ENCODE measurements around the gene CTXND1. TPM values are rescaled to one million over a fixed set of nuclear protein-coding genes. Genes with fewer than 3 reads are reported as not detected.

Gene CTXND1
- total and polyA plus RNA-seq, 2 of the 8 experiments (the other 6 are each of a cell fraction or from before 2014, with no cell fraction given): 0.03 TPM; not detected in 1

DNA sequence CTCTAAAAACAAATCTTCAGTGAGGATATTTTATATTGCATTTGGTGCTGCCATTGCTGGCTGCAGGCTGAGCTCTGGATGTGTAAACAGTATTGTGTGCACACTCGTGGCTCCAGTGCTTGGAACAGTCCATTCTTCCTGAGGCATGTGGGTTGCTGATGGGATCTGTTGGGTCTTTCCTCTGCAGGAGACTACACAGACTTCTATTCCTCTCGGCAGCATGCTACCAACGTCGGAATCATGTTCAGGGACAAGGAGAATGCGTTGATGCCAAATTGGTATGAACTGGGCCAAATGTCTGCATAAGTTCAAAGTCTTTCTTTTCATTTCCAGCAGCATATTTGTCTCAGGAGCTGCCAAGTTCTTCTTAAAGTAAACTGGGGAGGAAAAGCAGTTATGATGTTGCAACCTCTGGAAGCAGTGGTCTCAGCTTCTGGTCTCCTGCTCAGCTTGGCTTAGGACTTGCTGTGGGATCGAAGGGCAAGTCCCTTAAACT is 89.9 kb downstream of the CTXND1 start:
- H3K79me1 ChIP-seq (ENCODE audit: low read depth, low read length): no peaks in the 10 kb centered on the region
- H3K18ac ChIP-seq (ENCODE audit: extremely low read depth, low read length): no peak overlapping the region
- H2AK5ac ChIP-seq (ENCODE audit: low read depth, low read length): no peak overlapping the region
- peaks cover 2 to 11% (median 4%) of the 10 kb centered on the region in 4 experiments; a peak in 4 of 8 replicates for H3K36me3 ChIP-seq (ENCODE audit: control insufficient read depth in 2 of 4, insufficient read depth in 4 of 4, low read length in 3 of 4)
- H3K23me2 ChIP-seq (ENCODE audit: low read depth, low read length): no peaks in the 10 kb centered on the region
- no peak overlapping the region for H4K5ac ChIP-seq (ENCODE audit: insufficient read length, low read depth, low read length)
- no peak overlapping the region for H3K4me3 ChIP-seq (ENCODE audit: extremely low read depth in 1 of 4, insufficient read depth in 2 of 4, low read depth in 3 of 4, low read length in 4 of 4)
- ChIA-PET POLR2A (ENCODE audit: partially characterized antibody) (no interaction called here), CTCF (ENCODE audit: partially characterized antibody) (interaction anchor here (1.3 kb wide), 1 partner anchor 15 kb away, joined by 6 read pairs; no protein-coding TSS in a partner anchor)
- 88% methylated on average over 6 of the region's 6 CpGs; no CpG with 5 or more reads in 1 of the 2 experiments for WGBS, 2 experiments (ENCODE audit: extremely low coverage in 1 of 2, insufficient coverage in 1 of 2, insufficient read length in 1 of 2, insufficient replicate concordance in 2 of 2, low coverage in 1 of 2, low lambda C conversion rate in 2 of 2, missing lambda C conversion rate in 1 of 2)
- H3K4me2 ChIP-seq (ENCODE audit: insufficient read depth in 1 of 2, low read depth in 2 of 2, low read length in 2 of 2): no peak overlapping the region
- no peak overlapping the region for H2BK12ac ChIP-seq (ENCODE audit: low read depth, low read length)
- no peak overlapping the region; a peak in 1 of 7 replicates for H3K9ac ChIP-seq (replicated peaks in 1 of 4; ENCODE audit: extremely low read depth in 1 of 4, low read depth in 3 of 4, low read length in 3 of 4)
- H2BK15ac ChIP-seq (ENCODE audit: low read length): no peak overlapping the region
- no peak for TF ChIP-seq SRF (IDR thresholded peaks at IDR 0.05; ENCODE audit: low read depth, low read length)
- no peak for TF ChIP-seq GTF2F1 (IDR thresholded peaks at IDR 0.05; ENCODE audit: borderline replicate concordance, low read depth, low read length)
- TF ChIP-seq SP2 (IDR thresholded peaks at IDR 0.05; ENCODE audit: low read length): no peak
- no peak for TF ChIP-seq EP300 (IDR thresholded peaks at IDR 0.05; ENCODE audit: borderline replicate concordance in 1 of 2, low read depth in 2 of 2, low read length in 2 of 2)
- TF ChIP-seq SAP30 (IDR thresholded peaks at IDR 0.05; ENCODE audit: insufficient read depth, insufficient replicate concordance, low read length): no peak
- TF ChIP-seq BACH1 (IDR thresholded peaks at IDR 0.05; ENCODE audit: low read length): no peak
- TF ChIP-seq CHD1 (IDR thresholded peaks at IDR 0.05; ENCODE audit: low read depth, low read length): no peak
- no peak for TF ChIP-seq PHF8 (conservative IDR thresholded peaks at IDR 0.05; ENCODE audit: low read depth, low read length)
- no peak for TF ChIP-seq TAF1 (IDR thresholded peaks at IDR 0.05; ENCODE audit: low read depth, low read length)
- no peak for TF ChIP-seq TCF12 (IDR thresholded peaks at IDR 0.05; ENCODE audit: low read depth, low read length)
- TF ChIP-seq RAD21 (IDR thresholded peaks at IDR 0.05 in 1 of 2, conservative IDR thresholded peaks at IDR 0.05 in 1 of 2; ENCODE audit: low read depth in 2 of 2, low read length in 2 of 2): no peak
- TF ChIP-seq SIRT6 (IDR thresholded peaks at IDR 0.05; ENCODE audit: low read length): no peak
- no peak overlapping the region for H3K4ac ChIP-seq (replicated peaks; ENCODE audit: insufficient read length, low read depth, low read length)
- no peak overlapping the region for H2BK120ac ChIP-seq (replicated peaks; ENCODE audit: low read depth, low read length)
- H3K27ac ChIP-seq (ENCODE audit: low read depth, low read length): no peak overlapping the region
- H4K8ac ChIP-seq (ENCODE audit: extremely low read depth, insufficient read depth, low read length): no peak overlapping the region
- no peaks in the 10 kb centered on the region; a peak in 2 of 7 replicates for H3K4me1 ChIP-seq (replicated peaks in 1 of 4; ENCODE audit: control insufficient read depth in 3 of 4, insufficient read depth in 4 of 4, low read length in 3 of 4)
- no peak overlapping the region for H3K14ac ChIP-seq (ENCODE audit: insufficient read length)
- H3K23ac ChIP-seq (ENCODE audit: insufficient read length): no peak overlapping the region
- H2BK20ac ChIP-seq (ENCODE audit: low read length): no peak overlapping the region
- no peaks in the 10 kb centered on the region for H3K27me3 ChIP-seq (replicated peaks in 1 of 4; ENCODE audit: control insufficient read depth in 3 of 4, extremely low read depth in 1 of 4, insufficient read depth in 3 of 4, low read length in 3 of 4)
- DNase-seq (ENCODE audit: low read depth in 1 of 2, low spot score in 2 of 2): no peak
- H2BK5ac ChIP-seq (ENCODE audit: low read depth, low read length): no peak overlapping the region
- no peak overlapping the region for H4K91ac ChIP-seq (replicated peaks; ENCODE audit: insufficient read length, low read length)
- H3K79me2 ChIP-seq (ENCODE audit: control insufficient read depth in 1 of 2, insufficient read depth in 2 of 2, low read length in 2 of 2): no peaks in the 10 kb centered on the region
- H2AFZ ChIP-seq (ENCODE audit: low read length): no peak overlapping the region
- no peaks in the 10 kb centered on the region for H4K20me1 ChIP-seq (replicated peaks in 1 of 2; ENCODE audit: control insufficient read depth in 1 of 2, insufficient read depth in 2 of 2, low read length in 2 of 2)
- no peak for FAIRE-seq
- no peak overlapping the region for H3K56ac ChIP-seq (replicated peaks; ENCODE audit: insufficient read length, low read depth, low read length)
- H3K9me3 ChIP-seq (ENCODE audit: insufficient read depth in 2 of 2, low read depth in 1 of 2, low read length in 1 of 2): no peaks in the 10 kb centered on the region

Data from H1 (cell line).